Lower leg skin (tissue), 3 donors: ENCODE measurements around the gene TNFAIP2.

ENCODE experiments used
- POLR2A ChIP-seq, 2 donors: fragments of 450-650 bp; IDR thresholded peaks; one replicate each; pipeline ENCODE4 v1.6.1; 2016 to 2017; ENCODE audit warnings: antibody characterized with exemption in 2 of 2, mild to moderate bottlenecking in 1 of 2, moderate library complexity in 1 of 2
- TF ChIP-seq, protein P1 (sequence below), 3 donors: fragments of 450-650 bp; IDR thresholded peaks; one replicate each; pipeline ENCODE4 v1.5.1; 2016; ENCODE audit warnings: antibody characterized with exemption in 3 of 3, mild to moderate bottlenecking in 3 of 3, moderate library complexity in 2 of 3

DNA sequence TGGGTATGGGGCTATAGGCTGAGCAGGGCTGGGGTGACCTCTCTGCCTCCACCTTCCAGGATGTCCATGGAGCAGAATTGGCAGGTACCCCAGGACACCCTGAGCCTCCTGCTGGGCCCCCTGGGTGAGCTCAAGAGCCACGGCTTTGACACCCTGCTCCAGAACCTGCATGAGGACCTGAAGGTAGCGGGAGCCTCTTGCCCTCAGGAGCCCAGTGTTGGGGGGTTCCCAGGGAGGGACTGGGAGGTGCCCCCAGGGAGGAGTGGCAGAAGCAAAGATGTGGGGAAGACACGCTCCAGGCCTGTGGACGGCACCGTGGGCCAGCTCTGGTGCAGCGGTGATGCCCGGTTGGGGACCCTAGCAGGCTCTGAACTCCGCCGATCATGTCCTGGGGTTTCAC is 8.3 kb downstream of the TNFAIP2 start:
- no peak for TF ChIP-seq POLR2A (IDR thresholded peaks at IDR 0.05)
- TF ChIP-seq, protein P1, sequence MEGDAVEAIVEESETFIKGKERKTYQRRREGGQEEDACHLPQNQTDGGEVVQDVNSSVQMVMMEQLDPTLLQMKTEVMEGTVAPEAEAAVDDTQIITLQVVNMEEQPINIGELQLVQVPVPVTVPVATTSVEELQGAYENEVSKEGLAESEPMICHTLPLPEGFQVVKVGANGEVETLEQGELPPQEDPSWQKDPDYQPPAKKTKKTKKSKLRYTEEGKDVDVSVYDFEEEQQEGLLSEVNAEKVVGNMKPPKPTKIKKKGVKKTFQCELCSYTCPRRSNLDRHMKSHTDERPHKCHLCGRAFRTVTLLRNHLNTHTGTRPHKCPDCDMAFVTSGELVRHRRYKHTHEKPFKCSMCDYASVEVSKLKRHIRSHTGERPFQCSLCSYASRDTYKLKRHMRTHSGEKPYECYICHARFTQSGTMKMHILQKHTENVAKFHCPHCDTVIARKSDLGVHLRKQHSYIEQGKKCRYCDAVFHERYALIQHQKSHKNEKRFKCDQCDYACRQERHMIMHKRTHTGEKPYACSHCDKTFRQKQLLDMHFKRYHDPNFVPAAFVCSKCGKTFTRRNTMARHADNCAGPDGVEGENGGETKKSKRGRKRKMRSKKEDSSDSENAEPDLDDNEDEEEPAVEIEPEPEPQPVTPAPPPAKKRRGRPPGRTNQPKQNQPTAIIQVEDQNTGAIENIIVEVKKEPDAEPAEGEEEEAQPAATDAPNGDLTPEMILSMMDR (IDR thresholded peaks at IDR 0.05): no peak
